ENCODE measurements around the gene SYNE1.

GRCh38 chr6:152261179-152261578 lies 376.0 kb downstream of the SYNE1 start:
- TF ChIP-seq POLR2A (IDR thresholded peaks at IDR 0.05) (no peak), CTCF (IDR thresholded peaks at IDR 0.05 in 4 of 5, conservative IDR thresholded peaks at IDR 0.05 in 1 of 5) (no peak)
